Head of caudate nucleus (tissue), 42 donors: ENCODE measurements around the gene NR4A2.

Experiments used
- DNase-seq, 42 donors: peaks; one replicate each; pipeline versions ENCODE4 v3.0.0 to v3.0.0-alpha.2; 2020 to 2021; ENCODE audit warnings: mixed read lengths in 7 of 42
- intact Hi-C: fragments of 100-400 bp; cut with DNase I; formaldehyde crosslinking; loops from one replicate; pipeline ENCODE4 v1.15.0; 2022

Gene NR4A2

GRCh38 chr2:156279446-156280150 lies 52.9 kb downstream of the NR4A2 start:
- intact Hi-C loops, result no loop called here
- DNase-seq, result no peak
